Measurements from ENCODE around the gene SMG6. TPM values are rescaled to one million over a fixed set of nuclear protein-coding genes. Genes with fewer than 3 reads are reported as not detected.
A peak's percentile ranks its signal among the peaks of the same experiment; 100 is the strongest.
"Not testable (repeated sequence)": the region's sequence is repeated elsewhere in the genome, so short reads cannot be mapped to it uniquely, and the experiment has no call there.

Gene SMG6
- total and polyA plus RNA-seq, 7 donors: 11.1 to 38.8 (median 22.9) TPM

- TF ChIP-seq POLR2A (IDR thresholded peaks at IDR 0.05): no peak
- peak; percentile 78 to 91 (median 89) for TF ChIP-seq POLR2AphosphoS5 (IDR thresholded peaks at IDR 0.05)
- no peak for TF ChIP-seq CTCF (IDR thresholded peaks at IDR 0.05)
- TF ChIP-seq EP300 (IDR thresholded peaks at IDR 0.05): peak in 3 of 4 donors; percentile 45 to 78 (median 73)
- 66 to 80% methylated on average over 16 of the region's 16 CpGs for WGBS, 2 donors
- peaks cover 0 to 63% (median 60%) of the 10 kb centered on the region in 4 donors for H3K4me1 ChIP-seq
- no peaks in the 10 kb centered on the region for H3K27me3 ChIP-seq
- peak overlapping the region in 2 of 4 donors; percentile 7 to 29 for H3K4me3 ChIP-seq
- no peaks in the 10 kb centered on the region for H3K9me3 ChIP-seq
- peak overlapping the region; percentile 82 to 95 (median 89) for H3K27ac ChIP-seq
- DNase-seq: peak; percentile 96
- peaks cover 0 to 31% (median 7%) of the 10 kb centered on the region in 4 donors for H3K36me3 ChIP-seq
- intact Hi-C loops (cut with DNase I): loop anchor here (2.0 to 5.0 kb wide), 4 partner anchors 50 to 117 kb away; partner anchors contain the start of gene HIC1
These were observed 131.3 kb downstream of the SMG6 start for GRCh38 chr17:2172077-2172851.

GRCh38 chr17:2171702-2172076 is 131.9 kb downstream of the SMG6 start:
- intact Hi-C loops (cut with DNase I): loop anchor here (2.0 to 5.0 kb wide), 4 partner anchors 49 to 117 kb away; partner anchors contain the start of gene HIC1
- Histone ChIP-seq H3K27me3 (no peaks in the 10 kb centered on the region), H3K9me3 (no peaks in the 10 kb centered on the region), H3K36me3 (peaks cover 0 to 32% (median 7%) of the 10 kb centered on the region in 4 donors), H3K27ac (peak overlapping the region; percentile 82 to 95 (median 89)), H3K4me3 (peak overlapping the region in 2 of 4 donors; percentile 7 to 29), H3K4me1 (peaks cover 0 to 57% (median 54%) of the 10 kb centered on the region in 4 donors)
- no peak for TF ChIP-seq POLR2AphosphoS5 (IDR thresholded peaks at IDR 0.05)
- no peak for TF ChIP-seq EP300 (IDR thresholded peaks at IDR 0.05)
- TF ChIP-seq POLR2A (IDR thresholded peaks at IDR 0.05): no peak
- no peak for TF ChIP-seq CTCF (IDR thresholded peaks at IDR 0.05)
- 75 to 81% methylated on average over 6 of the region's 6 CpGs for WGBS, 2 donors
- peak; percentile 68 for DNase-seq

- peak; percentile 35 for DNase-seq
- H3K27me3 ChIP-seq: no peaks in the 10 kb centered on the region
- intact Hi-C loops (cut with DNase I): loop anchor here (5.0 kb wide), 3 partner anchors 48 to 78 kb away; no protein-coding TSS in a partner anchor
- TF ChIP-seq EP300 (IDR thresholded peaks at IDR 0.05) (no peak), POLR2A (IDR thresholded peaks at IDR 0.05) (no peak), CTCF (IDR thresholded peaks at IDR 0.05) (no peak), POLR2AphosphoS5 (IDR thresholded peaks at IDR 0.05) (no peak)
- H3K4me3 ChIP-seq: no peak overlapping the region
- peaks cover 0 to 46% (median 7%) of the 10 kb centered on the region in 4 donors for H3K36me3 ChIP-seq
- WGBS, 2 donors: 80 to 87% methylated on average over 9 of the region's 9 CpGs
- peak overlapping the region in 1 of 4 donors; percentile 26 for H3K27ac ChIP-seq
- no peaks in the 10 kb centered on the region for H3K9me3 ChIP-seq
- H3K4me1 ChIP-seq: peaks cover 0 to 41% (median 38%) of the 10 kb centered on the region in 4 donors
These were observed 133.6 kb downstream of the SMG6 start for GRCh38 chr17:2170023-2170422.

DNA sequence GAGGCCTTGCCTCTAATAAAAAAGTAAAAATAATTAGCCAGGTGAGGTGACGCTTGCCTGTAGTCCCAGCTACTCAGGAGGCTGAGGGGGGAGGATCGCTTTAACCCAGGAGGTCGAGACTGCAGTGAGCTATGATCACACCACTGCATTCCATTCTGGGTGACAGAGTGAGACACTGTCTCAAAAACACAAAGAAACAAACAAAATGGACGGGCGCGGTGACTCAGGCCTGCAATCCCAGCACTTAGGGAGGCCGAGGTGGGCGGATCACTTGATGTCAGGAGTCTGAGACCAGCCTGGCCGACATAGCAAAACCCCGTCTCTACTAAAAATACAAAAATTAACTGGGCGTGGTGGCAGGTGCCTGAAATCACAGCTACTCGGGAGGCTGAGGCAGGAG is 137.9 kb downstream of the SMG6 start:
- H3K27ac ChIP-seq; H3K9me3 ChIP-seq; H3K4me1 ChIP-seq; H3K4me3 ChIP-seq; H3K27me3 ChIP-seq; intact Hi-C loops (cut with DNase I): not testable (repeated sequence)
- peaks cover 0 to 82% (median 10%) of the 10 kb centered on the region in 4 donors for H3K36me3 ChIP-seq
- 92% methylated on average over 12 of the region's 12 CpGs for WGBS, 2 donors
- DNase-seq: peak; percentile 34

DNA sequence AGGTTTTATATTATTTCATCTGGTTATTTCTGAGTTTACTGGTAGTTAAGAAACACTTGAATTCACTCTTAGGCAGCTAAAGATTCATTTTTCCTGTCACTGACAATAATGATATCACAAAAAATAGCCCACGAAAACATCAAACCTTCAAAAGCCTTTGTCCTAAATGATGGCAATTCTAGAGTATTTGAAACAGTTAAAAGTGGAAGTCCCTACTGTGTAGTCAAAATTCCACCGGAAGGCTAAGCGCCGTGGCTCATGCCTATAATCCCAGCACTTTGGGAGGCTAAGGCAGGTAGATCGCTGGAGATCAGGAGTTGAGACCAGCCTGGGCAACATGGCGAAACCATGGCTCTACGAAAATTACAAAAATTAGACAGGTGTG is 145.2 kb downstream of the SMG6 start:
- TF ChIP-seq EP300 (IDR thresholded peaks at IDR 0.05) (no peak), CTCF (IDR thresholded peaks at IDR 0.05) (no peak), POLR2A (IDR thresholded peaks at IDR 0.05) (no peak), POLR2AphosphoS5 (IDR thresholded peaks at IDR 0.05) (no peak)
- WGBS, 2 donors: 87 to 92% methylated on average over 7 of the region's 7 CpGs
- Histone ChIP-seq H3K27me3 (no peaks in the 10 kb centered on the region), H3K9me3 (no peaks in the 10 kb centered on the region), H3K4me1 (peaks cover 0 to 7% (median 0%) of the 10 kb centered on the region in 4 donors), H3K27ac (peak overlapping the region in 1 of 4 donors; percentile 47), H3K36me3 (peaks cover 0 to 42% (median 1%) of the 10 kb centered on the region in 4 donors), H3K4me3 (no peak overlapping the region)
- intact Hi-C loops (cut with DNase I): no loop called here
- DNase-seq: peak; percentile 40

Measured in sigmoid colon (tissue), 7 donors.